ENCODE measurements around the gene ZNF101. TPM values are rescaled to one million over a fixed set of nuclear protein-coding genes. Genes with fewer than 3 reads are reported as not detected.
A peak's percentile ranks its signal among the peaks of the same experiment; 100 is the strongest.

Gene ZNF101
- total and polyA plus RNA-seq, 9 of the 15 experiments (the other 6 are each of a cell fraction or from before 2014, with no cell fraction given): 9.6 to 20.3 (median 12.4) TPM

- TF ChIP-seq TBP (optimal IDR thresholded peaks at IDR 0.05; ENCODE audit: low read depth, low read length) (peak; percentile 91), TRIM24 (IDR thresholded peaks at IDR 0.05) (no peak), NCOA6 (IDR thresholded peaks at IDR 0.05) (no peak), PCBP1 (IDR thresholded peaks at IDR 0.05; ENCODE audit: low read depth, low read length, poor library complexity, severe bottlenecking) (no peak), ZNF239 (CRISPR knock-in tag; IDR thresholded peaks at IDR 0.05) (peak; percentile 63; the same call in 1 of the 2 replicates), FOXJ2 (tag; IDR thresholded peaks at IDR 0.05) (peak; percentile 89), DIDO1 (tag; IDR thresholded peaks at IDR 0.05; ENCODE audit: low read depth) (no peak), TEAD4 (IDR thresholded peaks at IDR 0.05; ENCODE audit: low read length) (peak; percentile 25; the same call in 1 of the 2 replicates), TEAD4 (CRISPR knock-in tag; IDR thresholded peaks at IDR 0.05; ENCODE audit: borderline replicate concordance) (no peak), PPARD (CRISPR knock-in tag; IDR thresholded peaks at IDR 0.05) (no peak), KDM1A (IDR thresholded peaks at IDR 0.05) (no peak), ZBTB40 (IDR thresholded peaks at IDR 0.05) (peak; percentile 96), ZBTB40 (CRISPR knock-in tag; IDR thresholded peaks at IDR 0.05) (no peak), MAFF (IDR thresholded peaks at IDR 0.05; ENCODE audit: low read length) (no peak), ZBTB43 (CRISPR knock-in tag; IDR thresholded peaks at IDR 0.05) (0 out of 2 replicates have a peak, but pooled peaks have one; percentile 23), ZKSCAN1 (IDR thresholded peaks at IDR 0.05; ENCODE audit: low read depth, low read length) (peak; percentile 60; the same call in 1 of the 2 replicates)
- TF ChIP-seq, protein P1, sequence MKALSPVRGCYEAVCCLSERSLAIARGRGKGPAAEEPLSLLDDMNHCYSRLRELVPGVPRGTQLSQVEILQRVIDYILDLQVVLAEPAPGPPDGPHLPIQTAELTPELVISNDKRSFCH (CRISPR knock-in tag; IDR thresholded peaks at IDR 0.05): no peak
- TF ChIP-seq, protein P1 (tag; IDR thresholded peaks at IDR 0.05): peak; percentile 91
Measured at GRCh38 chr19:19663256-19664120, 5.2 kb upstream of the ZNF101 start, which contains the start of gene ATP13A1 (continued).
